Activated effector memory CD4-positive, alpha-beta T cell treated with anti-CD3 and anti-CD28 coated beads, Interleukin-2, amount 50 U/mL, for 16 hours (primary cell): ENCODE data around the gene UBR4.
A peak's percentile ranks its signal among the peaks of the same experiment; 100 is the strongest.
"Not testable (repeated sequence)": the region's sequence is repeated elsewhere in the genome, so short reads cannot be mapped to it uniquely, and the experiment has no call there.

Experiments
- DNase-seq: peaks from one replicate; pipeline ENCODE4 v3.0.0-alpha.2; 2020

UBR4 gene

DNA sequence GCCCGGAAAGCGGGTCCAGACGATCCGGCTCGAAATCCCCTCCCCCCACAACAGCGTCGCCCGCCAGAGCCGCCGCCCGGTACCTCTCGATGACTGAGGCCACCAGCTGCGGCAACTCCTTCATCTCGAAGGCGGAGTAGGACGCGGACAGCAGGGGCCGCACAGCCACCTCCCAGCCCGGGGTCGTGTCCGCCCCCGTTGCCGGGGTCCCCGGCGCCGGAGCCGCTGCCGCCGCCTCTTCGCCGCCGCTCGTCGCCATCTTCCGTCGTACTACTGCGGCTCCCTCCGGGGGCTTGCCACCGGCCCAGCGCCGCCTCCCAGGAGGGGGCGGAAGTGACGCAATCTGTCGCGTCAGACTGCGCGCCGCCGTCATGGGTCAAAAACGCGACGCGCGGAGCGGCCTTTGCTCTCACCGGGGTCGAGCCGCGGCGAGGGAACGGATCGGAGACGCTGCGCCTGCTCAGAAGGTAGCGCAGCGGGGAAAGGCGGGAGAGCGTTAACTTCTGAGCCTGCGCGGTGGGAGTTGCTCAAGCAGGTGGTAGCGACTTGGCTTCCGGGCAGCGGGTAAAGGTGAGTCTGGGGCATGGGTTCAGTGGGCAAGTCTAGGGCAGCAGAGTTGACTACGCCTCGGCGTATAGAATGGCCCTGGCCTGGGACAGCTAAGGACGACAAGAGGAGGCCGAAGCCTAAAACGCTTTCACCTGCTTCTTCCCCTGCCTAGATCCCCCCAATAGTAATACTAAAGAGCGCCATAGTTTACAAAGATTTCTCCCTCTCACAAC lies at the start of gene UBR4:
UBR4 (minus strand) TSS at position 277 of the 782 bp plus-strand sequence; CDS start at position 259, 18 bp downstream.
- DNase-seq: peak; percentile 99

GRCh38 chr1:19258353-19258752 lies 48.3 kb upstream of the UBR4 start:
- DNase-seq: no peak

GRCh38 chr1:19257178-19257914 lies 47.3 kb upstream of the UBR4 start:
- DNase-seq: no peak

DNA sequence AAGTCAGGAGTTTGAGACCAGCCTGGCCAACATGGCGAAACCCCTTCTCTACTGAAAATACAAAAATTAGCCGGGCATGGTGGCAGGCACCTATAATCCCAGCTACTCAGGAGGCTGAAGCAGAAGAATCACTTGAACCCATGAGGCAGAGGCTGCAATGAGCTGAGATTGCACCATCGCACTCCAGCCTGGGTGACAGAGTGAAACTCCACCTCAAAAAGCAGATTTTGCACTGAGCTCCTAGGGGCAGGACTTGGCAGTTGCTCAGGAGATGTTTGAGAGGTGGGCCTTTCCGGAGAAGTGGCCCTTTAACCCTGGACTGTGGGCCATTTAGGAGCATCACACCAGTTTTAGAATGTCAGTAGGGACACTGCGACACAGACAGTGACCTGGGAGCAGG lies 46.2 kb upstream of the UBR4 start:
- not testable (repeated sequence) for DNase-seq

GRCh38 chr1:19255288-19255687 lies 45.2 kb upstream of the UBR4 start:
- DNase-seq: no peak

GRCh38 chr1:19254416-19254815 lies 44.4 kb upstream of the UBR4 start:
- no peak for DNase-seq

DNA sequence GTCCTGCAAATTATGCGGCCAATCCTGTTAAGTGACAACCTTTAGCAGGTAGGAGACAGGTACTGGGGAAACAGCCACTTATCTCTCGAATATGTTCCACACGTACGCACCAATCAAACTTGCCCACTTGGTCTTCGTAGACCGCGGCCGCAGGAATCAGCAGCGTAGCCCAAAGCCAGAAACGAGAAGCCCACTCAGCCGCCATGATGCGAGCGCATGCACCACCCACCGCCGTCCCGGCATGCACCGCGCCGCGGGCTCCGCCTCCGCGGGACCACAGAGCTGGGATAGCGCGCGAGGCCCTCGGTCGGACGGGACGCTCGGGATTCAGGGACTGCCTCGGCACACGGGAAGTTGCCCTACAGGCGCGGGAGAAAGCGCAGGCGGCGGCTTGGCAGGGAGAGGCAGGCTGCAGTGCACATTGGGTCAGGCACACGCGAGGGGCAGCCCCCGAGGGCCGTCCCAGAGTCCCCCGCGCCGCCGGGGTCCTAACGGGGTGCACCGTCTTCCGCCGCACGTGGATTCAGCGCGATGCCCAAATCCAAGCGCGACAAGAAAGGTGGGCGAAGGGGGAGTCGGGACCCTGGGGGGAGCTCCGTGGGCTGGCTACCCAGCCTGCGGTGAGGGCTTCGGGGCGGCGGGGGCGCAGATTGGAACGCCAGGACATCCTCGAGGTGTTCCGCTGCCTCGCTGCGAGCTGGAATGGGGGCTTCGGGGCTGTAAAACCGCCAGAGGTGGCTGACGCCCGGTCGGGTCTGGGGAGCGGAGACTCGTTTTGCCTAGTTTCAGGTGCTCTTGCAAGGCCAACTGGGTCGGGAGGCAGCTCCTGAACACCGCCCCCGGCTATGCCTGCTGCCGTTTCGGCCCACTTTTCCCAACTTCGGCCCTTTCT lies 41.5 kb upstream of the UBR4 start, which contains the start of the genes EMC1 and MRTO4:
EMC1 (minus strand) TSS at position 220 of the 892 bp plus-strand sequence; CDS start at position 205, 15 bp downstream.
MRTO4 (plus strand) TSS at position 501 of the 892 bp plus-strand sequence; CDS start at position 532, 31 bp downstream.
- peak; percentile 98 for DNase-seq

- DNase-seq: no peak
These were observed 40.7 kb upstream of the UBR4 start for GRCh38 chr1:19250629-19251304.

- peak; percentile 87 for DNase-seq
These were observed 30.8 kb upstream of the UBR4 start for GRCh38 chr1:19240673-19241538.

GRCh38 chr1:19239876-19240275 lies 29.8 kb upstream of the UBR4 start:
- no peak for DNase-seq

GRCh38 chr1:19234224-19234623 lies 24.2 kb upstream of the UBR4 start:
- DNase-seq: no peak

GRCh38 chr1:19232524-19232846 lies 22.4 kb upstream of the UBR4 start:
- DNase-seq: no peak

DNA sequence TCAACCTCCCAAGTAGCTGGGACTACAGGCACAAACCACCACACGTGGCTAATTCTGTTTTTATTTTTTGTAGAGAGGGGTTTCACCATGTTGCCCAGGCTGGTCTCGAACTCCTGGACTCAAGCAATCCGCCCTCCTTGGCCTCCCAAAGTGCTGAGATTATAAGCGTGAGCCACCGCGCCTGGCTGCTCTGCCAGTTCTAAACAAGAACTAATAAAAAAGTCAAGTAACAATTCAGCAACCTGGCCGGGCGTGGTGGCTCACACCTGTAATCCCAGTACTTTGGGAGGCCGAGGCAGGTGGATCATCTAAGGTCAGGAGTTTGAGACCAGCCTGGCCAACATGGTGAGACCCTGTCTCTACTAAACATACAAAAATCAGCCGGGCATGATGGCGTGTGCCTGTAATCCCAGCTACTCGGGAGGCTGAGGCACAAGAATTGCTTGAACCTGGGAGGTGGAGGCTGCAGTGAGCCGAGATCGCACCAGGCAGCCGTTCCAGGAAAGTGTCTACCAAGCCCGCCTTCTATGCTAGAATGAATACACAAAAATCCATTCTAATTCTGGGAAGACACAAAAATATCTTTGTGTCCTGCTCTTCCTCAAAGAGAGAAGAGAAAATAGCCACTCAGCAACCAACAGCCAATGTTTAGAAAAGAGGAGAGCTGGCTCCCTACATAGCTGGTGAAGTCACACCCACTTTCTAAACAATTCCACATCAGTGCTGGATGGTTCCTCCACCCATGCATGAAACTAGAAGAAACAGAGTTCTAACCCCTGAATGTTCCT lies 21.9 kb upstream of the UBR4 start:
- not testable (repeated sequence) for DNase-seq

GRCh38 chr1:19229828-19230325 lies 19.8 kb upstream of the UBR4 start:
- DNase-seq: no peak

DNA sequence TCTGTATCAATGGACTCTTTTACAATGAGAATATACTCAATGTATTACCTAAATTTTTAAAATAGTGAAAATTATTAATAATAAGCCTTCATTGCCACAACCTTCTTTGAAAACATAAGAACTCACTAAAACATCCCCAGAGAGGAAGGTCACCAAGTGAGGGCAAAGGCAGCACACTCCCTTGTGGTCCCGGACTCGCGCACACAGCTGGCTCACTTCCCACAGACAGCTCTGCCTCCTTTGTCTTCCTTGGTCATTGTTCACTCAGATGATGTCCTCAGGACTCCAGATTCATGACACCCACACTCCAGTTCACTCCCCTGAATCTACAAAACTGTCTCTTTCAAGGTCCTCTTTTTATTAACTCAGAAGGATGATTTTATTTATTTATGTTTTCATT lies 19.2 kb upstream of the UBR4 start:
- DNase-seq: no peak

DNA sequence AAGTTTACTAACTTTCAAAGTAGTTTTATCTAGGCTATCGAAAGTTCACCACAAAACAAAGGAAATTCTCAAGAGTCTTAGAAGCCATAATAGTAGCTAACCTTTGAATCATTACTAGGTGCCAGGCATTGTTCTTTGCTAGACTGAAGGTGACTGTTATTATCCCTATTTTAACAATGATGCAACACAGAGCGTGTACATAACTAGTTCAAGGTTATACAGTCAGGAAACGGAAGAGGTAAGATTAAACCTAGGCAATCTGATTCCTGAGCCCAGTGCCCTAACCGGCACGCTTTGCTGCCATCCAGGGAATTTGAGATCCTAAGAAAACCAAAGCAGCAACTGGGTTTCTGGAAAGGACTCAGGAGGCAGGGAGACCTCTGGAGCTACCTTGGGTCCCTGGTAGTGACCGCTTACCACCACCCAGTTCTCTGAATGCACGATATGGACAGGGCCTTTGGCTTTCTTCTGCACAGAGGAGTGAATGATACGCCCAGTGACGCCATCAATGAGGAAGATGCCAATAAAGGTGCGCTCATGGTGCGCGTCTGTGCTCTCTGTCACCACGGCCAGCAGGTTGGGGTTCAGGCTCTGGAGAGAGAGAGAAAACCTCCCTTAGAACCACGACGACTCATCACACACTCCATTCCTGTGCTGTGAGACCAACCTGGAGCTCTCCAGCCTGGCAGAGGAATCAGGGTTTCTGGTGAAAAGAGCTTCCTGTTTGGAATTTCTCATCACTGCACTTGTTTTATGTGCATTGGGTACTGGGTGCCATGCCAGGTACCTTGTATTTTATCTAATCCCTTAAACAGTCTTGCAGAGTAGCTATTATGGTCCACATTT lies 13.1 kb upstream of the UBR4 start:
- DNase-seq: no peak

DNA sequence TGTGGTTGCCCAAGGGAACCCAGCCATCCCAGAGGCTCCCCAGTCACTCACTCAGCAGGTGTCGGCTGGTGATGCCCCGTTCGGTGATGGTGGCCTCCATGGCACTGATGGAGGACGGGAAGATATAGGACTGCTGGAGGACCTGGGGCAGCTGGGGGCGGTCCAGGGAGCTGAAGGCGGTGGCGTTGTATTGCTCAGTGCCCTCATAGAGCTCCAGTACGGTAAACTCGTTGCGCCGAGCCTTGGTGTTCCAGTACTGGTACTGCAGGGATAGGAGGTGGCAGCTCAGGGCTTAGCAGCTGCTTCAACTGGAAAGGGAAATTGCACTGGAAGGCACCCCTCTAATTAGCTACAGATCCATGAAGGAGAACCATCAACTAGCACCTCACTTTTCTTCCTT lies 12.5 kb upstream of the UBR4 start:
- no peak for DNase-seq

- no peak for DNase-seq
These were observed 10.9 kb upstream of the UBR4 start for GRCh38 chr1:19220991-19221390.

DNA sequence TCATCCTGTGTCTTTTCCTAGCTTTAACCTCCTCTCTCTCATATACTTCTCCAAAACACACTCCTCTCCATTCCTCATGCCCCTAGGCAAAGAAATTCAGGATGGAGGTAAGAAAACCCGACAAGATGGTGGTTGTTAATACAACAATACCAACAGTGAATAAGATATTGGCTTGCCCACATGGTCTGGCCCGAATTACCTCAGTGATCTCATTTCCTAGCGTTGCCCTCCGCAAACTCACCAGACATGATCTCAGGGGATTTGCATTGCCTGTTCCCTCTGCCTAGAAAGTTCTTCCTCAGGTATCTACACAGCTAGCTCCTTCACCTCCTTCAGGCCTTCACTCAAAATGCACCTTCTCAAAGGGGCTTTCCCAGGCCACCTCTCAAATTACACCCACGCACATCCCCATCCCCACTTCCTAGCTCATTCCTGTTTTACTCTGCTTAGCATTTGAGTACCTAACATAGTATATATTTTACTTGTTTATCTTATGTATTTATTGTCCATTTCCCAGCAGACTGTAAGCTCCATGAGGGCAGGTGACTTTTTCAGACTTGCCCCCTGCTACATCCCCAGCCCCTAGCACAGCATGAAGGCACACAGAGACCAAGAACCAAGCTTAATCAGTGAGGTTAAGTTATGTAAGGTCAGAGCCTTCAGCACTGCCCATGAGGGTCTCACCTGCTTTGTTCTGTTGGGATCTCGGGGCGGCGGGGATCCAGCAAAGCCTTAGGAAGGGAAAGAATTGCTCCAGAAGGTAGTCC lies 10.2 kb upstream of the UBR4 start:
- DNase-seq: no peak
